Measurements from ENCODE around the gene MIR17HG. TPM values are rescaled to one million over a fixed set of nuclear protein-coding genes. Genes with fewer than 3 reads are reported as not detected.

MIR17HG gene
- total RNA-seq: 8.9 and 18.3 TPM in 2 replicates

GRCh38 chr13:91347202-91347995 is at the start of gene MIR17HG:
MIR17HG (plus strand) TSS chr13:91347687.

GRCh38 chr13:91398413-91399188 is 51.1 kb downstream of the MIR17HG start, which contains the start of gene GPC5:
GPC5 (plus strand) TSS chr13:91398621.

Other genes starting within 250 kb of the MIR17HG start
- 1.4 and 2.1 TPM in 2 replicates for gene GPC5, start 50.9 kb downstream of the MIR17HG start, total RNA-seq

Data from tracheal epithelial cell (primary cell).